Measurements from ENCODE around the gene FNDC3B.

FNDC3B gene

GRCh38 chr3:172150268-172150667 lies 110.9 kb downstream of the FNDC3B start:
- no peak for TF ChIP-seq GATA3 (IDR thresholded peaks at IDR 0.05; ENCODE audit: low read depth, low read length)
- no peak for TF ChIP-seq GATA2 (IDR thresholded peaks at IDR 0.05; ENCODE audit: low read depth, low read length)

GRCh38 chr3:172150913-172151650 lies 111.7 kb downstream of the FNDC3B start:
- TF ChIP-seq GATA3 (IDR thresholded peaks at IDR 0.05; ENCODE audit: low read depth, low read length) (no peak), GATA2 (IDR thresholded peaks at IDR 0.05; ENCODE audit: low read depth, low read length) (no peak)

GRCh38 chr3:172151651-172152649 lies 112.6 kb downstream of the FNDC3B start:
- no peak for TF ChIP-seq GATA2 (IDR thresholded peaks at IDR 0.05; ENCODE audit: low read depth, low read length)
- TF ChIP-seq GATA3 (IDR thresholded peaks at IDR 0.05; ENCODE audit: low read depth, low read length) = no peak

GRCh38 chr3:172152874-172153273 lies 113.5 kb downstream of the FNDC3B start:
- TF ChIP-seq GATA3 (IDR thresholded peaks at IDR 0.05; ENCODE audit: low read depth, low read length) (no peak), GATA2 (IDR thresholded peaks at IDR 0.05; ENCODE audit: low read depth, low read length) (no peak)

- no peak for TF ChIP-seq GATA2 (IDR thresholded peaks at IDR 0.05; ENCODE audit: low read depth, low read length)
- TF ChIP-seq GATA3 (IDR thresholded peaks at IDR 0.05; ENCODE audit: low read depth, low read length) = no peak
These were observed 114.0 kb downstream of the FNDC3B start for GRCh38 chr3:172153335-172153861.

GRCh38 chr3:172154768-172155664 lies 115.6 kb downstream of the FNDC3B start:
- TF ChIP-seq GATA2 (IDR thresholded peaks at IDR 0.05; ENCODE audit: low read depth, low read length) (no peak), GATA3 (IDR thresholded peaks at IDR 0.05; ENCODE audit: low read depth, low read length) (no peak)

- no peak for TF ChIP-seq GATA2 (IDR thresholded peaks at IDR 0.05; ENCODE audit: low read depth, low read length)
- TF ChIP-seq GATA3 (IDR thresholded peaks at IDR 0.05; ENCODE audit: low read depth, low read length) = no peak
These were observed 116.7 kb downstream of the FNDC3B start for GRCh38 chr3:172155897-172156585.

- TF ChIP-seq GATA2 (IDR thresholded peaks at IDR 0.05; ENCODE audit: low read depth, low read length) = no peak
- no peak for TF ChIP-seq GATA3 (IDR thresholded peaks at IDR 0.05; ENCODE audit: low read depth, low read length)
These were observed 117.2 kb downstream of the FNDC3B start for GRCh38 chr3:172156586-172156955.

GRCh38 chr3:172157564-172158258 lies 118.3 kb downstream of the FNDC3B start:
- TF ChIP-seq GATA2 (IDR thresholded peaks at IDR 0.05; ENCODE audit: low read depth, low read length) (no peak), GATA3 (IDR thresholded peaks at IDR 0.05; ENCODE audit: low read depth, low read length) (no peak)

GRCh38 chr3:172158741-172159140 lies 119.4 kb downstream of the FNDC3B start:
- TF ChIP-seq GATA3 (IDR thresholded peaks at IDR 0.05; ENCODE audit: low read depth, low read length) = no peak
- no peak for TF ChIP-seq GATA2 (IDR thresholded peaks at IDR 0.05; ENCODE audit: low read depth, low read length)

GRCh38 chr3:172159376-172159775 lies 120.0 kb downstream of the FNDC3B start:
- no peak for TF ChIP-seq GATA2 (IDR thresholded peaks at IDR 0.05; ENCODE audit: low read depth, low read length)
- no peak for TF ChIP-seq GATA3 (IDR thresholded peaks at IDR 0.05; ENCODE audit: low read depth, low read length)

GRCh38 chr3:172159962-172160538 lies 120.7 kb downstream of the FNDC3B start:
- TF ChIP-seq GATA3 (IDR thresholded peaks at IDR 0.05; ENCODE audit: low read depth, low read length) (no peak), GATA2 (IDR thresholded peaks at IDR 0.05; ENCODE audit: low read depth, low read length) (no peak)
